Stimulated activated naive CD8-positive, alpha-beta T cell treated with anti-CD3 and anti-CD28 coated beads, Interleukin-15, Interleukin-2, amounts not matched to agents 100 ng/mL and 50 ng/mL, for 24 hours (primary cell): ENCODE measurements around the gene INHBA.
A peak's percentile ranks its signal among the peaks of the same experiment; 100 is the strongest.

Experiments
- H3K27ac Mint-ChIP-seq: one replicate; pipeline ENCODE4 v1.8.0; 2021; ENCODE audit warnings: mild to moderate bottlenecking, mixed read lengths
- H3K27me3 Mint-ChIP-seq: one replicate; pipeline ENCODE4 v1.8.0; 2021; ENCODE audit warnings: mixed read lengths
- H3K36me3 Mint-ChIP-seq: one replicate; pipeline ENCODE4 v1.8.0; 2021; ENCODE audit warnings: low read depth, mixed read lengths
- H3K4me1 Mint-ChIP-seq: one replicate; pipeline ENCODE4 v1.8.0; 2021; ENCODE audit warnings: low read depth, mixed read lengths
- H3K4me3 Mint-ChIP-seq: one replicate; pipeline ENCODE4 v1.8.0; 2021; ENCODE audit warnings: mild to moderate bottlenecking, mixed read lengths
- H3K9me3 Mint-ChIP-seq: one replicate; pipeline ENCODE4 v1.8.0; 2021; ENCODE audit warnings: mixed read lengths

The INHBA gene

DNA sequence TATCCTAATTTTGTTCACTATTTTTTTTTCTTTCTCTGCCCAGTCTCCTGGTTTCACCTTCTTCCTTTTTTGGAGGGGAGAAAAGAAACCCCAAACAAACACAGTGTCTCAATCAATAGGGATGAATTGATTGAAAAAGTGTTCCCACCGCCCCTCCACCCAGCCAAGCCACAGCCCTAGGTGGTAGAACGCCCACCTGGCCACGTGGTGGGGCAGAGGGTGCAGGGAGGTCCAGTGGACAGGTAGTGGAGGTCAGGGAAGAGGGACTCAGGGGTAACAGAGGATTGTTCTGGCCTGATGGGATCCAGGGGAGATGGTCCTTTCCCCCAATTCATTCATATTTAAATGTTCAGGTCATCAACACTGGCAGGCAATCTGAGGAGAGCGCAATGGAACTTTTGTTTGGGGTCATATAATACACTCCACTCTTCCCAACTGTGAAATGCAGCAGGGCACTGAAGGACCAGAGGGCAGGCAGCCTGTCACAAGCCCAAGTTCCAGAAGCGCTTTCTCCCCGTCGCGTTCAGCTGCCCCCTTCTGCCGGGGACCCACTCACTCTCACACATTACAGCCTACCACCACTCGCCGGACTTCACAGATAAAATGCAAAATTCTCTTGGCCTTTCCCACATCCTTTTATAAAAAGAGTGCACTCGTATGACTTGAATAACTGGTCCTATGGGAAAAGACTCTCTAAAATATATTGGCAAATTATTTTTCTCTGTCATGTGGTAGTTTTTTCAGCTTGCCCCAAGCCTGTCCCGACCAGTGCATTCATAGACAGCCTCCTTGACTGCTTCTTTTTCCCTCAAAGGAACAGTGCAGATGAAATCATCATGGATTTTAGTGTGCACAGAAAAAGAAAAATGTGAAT, 1.6 kb downstream of the INHBA start:
- no peaks in the 10 kb centered on the region for H3K36me3 Mint-ChIP-seq
- no peak overlapping the region for H3K27ac Mint-ChIP-seq
- H3K27me3 Mint-ChIP-seq = peaks cover 72% of the 10 kb centered on the region
- H3K4me1 Mint-ChIP-seq = peaks cover 13% of the 10 kb centered on the region
- no peak overlapping the region for H3K4me3 Mint-ChIP-seq
- H3K9me3 Mint-ChIP-seq = no peaks in the 10 kb centered on the region

DNA sequence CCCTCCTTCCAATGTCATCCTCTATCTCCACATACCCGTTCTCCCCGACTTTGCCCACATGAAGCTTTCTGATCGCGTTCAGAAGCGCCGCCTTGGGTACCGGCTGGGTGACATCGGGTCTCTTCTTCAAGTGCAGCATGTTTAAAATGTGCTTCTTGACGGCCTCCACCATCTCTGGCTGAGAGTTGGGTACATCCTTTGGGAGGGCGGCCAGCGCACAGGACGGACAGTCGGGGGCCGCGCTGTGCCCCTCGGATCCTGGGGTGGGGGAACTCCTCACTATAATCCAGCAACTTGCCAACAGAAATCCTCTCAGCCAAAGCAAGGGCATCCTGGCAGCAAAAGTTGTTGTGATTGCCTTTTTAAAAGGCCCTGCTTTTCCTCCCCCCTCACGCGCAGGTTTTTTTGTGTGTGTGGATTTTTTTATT, 2.8 kb downstream of the INHBA start:
- H3K27me3 Mint-ChIP-seq = peaks cover 71% of the 10 kb centered on the region
- no peak overlapping the region for H3K27ac Mint-ChIP-seq
- no peaks in the 10 kb centered on the region for H3K9me3 Mint-ChIP-seq
- H3K4me3 Mint-ChIP-seq = peak overlapping the region; percentile 25
- H3K36me3 Mint-ChIP-seq = no peaks in the 10 kb centered on the region
- H3K4me1 Mint-ChIP-seq = peaks cover 6% of the 10 kb centered on the region

DNA sequence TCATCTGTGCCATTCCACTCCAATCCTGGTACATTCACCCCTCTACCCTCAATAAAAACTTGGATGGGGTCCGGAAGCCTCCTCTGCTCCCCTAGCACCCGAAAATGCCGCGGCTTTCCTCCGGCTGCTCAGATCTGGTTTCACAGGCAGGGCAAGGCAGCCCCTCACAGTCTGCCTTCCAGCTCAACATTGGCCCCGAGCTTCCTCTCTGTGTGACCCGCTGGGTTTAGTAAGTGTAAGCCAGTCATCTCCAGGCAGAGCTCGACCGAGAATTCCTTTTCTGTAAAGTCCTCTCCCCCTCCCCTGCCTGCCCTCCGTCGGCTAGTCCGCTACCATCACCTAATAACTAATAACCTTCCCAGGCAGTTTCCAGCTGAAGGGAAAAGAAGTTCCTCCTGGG, 3.4 kb downstream of the INHBA start:
- Mint-ChIP-seq H3K27me3 (peaks cover 71% of the 10 kb centered on the region), H3K4me3 (no peak overlapping the region), H3K4me1 (peaks cover 6% of the 10 kb centered on the region), H3K36me3 (no peaks in the 10 kb centered on the region), H3K27ac (no peak overlapping the region), H3K9me3 (no peaks in the 10 kb centered on the region)

DNA sequence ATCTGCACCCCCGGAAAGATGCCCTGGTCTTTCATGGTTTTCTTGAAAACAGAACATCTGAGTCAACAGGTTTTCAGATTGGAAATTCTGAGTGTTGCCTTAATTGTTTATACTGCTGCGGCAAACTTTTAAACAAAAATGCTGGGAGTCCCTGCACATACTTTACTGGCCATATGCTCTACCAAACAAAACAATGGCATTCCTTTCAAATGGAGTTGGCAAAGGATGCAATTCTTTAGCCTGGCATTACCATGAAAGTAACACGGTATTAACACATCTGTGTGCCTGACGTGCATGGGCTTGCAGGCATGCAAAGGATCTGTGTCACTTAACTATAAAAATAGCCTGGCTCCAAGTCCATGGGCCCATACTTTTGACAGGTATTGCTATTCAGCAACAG, 4.2 kb downstream of the INHBA start:
- H3K9me3 Mint-ChIP-seq = no peaks in the 10 kb centered on the region
- H3K4me3 Mint-ChIP-seq = no peak overlapping the region
- no peak overlapping the region for H3K27ac Mint-ChIP-seq
- H3K36me3 Mint-ChIP-seq = no peaks in the 10 kb centered on the region
- peaks cover 6% of the 10 kb centered on the region for H3K4me1 Mint-ChIP-seq
- H3K27me3 Mint-ChIP-seq = peaks cover 66% of the 10 kb centered on the region

DNA sequence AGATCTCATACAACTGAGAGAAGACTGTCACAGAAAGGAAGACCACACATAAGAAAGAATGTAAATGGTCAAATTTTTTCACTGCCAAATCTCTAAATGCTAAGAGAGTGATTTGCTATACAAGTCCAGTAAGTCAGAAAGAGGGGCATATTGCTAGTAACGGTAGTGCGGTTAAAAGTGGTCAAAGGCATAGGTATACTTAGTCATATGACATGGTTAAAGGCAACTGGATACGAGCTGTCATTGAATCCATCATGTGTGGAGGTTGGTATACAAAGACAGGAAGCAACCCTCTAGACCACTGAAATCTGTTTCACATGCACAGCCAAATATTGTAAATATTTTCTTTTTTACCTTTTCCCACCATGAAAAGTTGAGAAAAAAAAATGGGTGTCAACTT, 4.8 kb downstream of the INHBA start:
- Mint-ChIP-seq H3K9me3 (no peaks in the 10 kb centered on the region), H3K27me3 (peaks cover 66% of the 10 kb centered on the region), H3K27ac (no peak overlapping the region), H3K4me1 (peaks cover 6% of the 10 kb centered on the region), H3K36me3 (no peaks in the 10 kb centered on the region), H3K4me3 (no peak overlapping the region)

DNA sequence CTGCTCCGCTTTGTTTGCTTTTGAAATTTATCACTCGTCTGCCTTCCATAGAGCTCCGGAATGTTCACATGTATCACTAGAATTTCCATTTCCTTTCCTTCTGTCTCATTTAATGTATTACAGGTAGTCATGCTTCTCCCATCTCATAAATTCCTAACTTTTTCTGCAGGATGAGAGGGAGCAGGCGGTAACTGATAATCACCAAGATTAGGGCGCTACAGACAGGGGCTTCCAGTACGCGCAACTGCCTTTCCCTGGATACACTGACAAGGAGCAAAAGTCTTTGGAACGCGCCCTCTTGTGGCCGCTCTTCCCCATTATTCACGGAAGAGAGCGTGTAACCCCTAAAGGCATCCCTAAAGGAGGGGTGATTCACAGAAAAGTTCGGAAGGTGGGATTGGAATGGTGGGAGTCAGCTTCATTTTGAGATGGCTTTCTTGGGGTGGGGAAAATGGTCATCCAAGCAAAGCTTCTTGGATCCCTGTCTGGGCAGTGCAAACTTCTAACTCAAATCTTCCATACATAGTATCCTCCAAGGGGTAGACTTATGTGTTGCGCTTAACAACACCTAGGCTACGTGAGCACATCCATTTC, 6.5 kb downstream of the INHBA start:
- H3K27ac Mint-ChIP-seq = no peak overlapping the region
- no peaks in the 10 kb centered on the region for H3K9me3 Mint-ChIP-seq
- H3K27me3 Mint-ChIP-seq = peaks cover 55% of the 10 kb centered on the region
- peaks cover 6% of the 10 kb centered on the region for H3K4me1 Mint-ChIP-seq
- no peaks in the 10 kb centered on the region for H3K36me3 Mint-ChIP-seq
- H3K4me3 Mint-ChIP-seq = no peak overlapping the region

DNA sequence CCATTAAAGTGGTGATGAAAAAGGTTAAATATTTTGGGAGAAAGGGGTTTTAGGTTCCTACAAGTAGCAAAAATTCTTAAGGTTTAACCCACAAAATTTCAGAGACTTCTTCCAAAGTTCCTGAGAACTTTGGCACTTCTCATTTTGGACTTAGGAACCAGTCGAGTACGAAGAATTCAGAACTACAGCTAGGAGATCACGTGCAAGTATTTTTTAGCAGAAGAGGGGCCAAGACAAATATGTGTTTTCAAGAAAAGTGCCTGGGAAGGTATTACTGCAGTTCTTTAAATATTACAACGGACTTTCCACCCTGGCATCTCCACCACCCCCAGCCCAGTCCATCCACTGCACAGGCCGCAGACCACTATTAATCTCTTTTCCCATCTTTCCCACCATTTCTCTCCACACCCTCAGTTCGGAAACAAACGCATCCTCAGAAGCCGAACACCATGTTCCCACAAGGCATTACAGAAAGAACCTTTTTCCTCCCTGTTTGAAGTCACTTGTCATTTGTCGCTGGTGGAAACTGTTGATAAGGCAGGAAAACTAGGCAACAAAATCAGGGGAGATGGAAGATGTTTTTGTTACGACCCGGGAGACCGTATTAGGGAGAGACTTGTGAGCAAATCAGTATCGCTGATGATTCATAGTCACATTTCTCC, 7.1 kb downstream of the INHBA start:
- no peaks in the 10 kb centered on the region for H3K9me3 Mint-ChIP-seq
- peaks cover 53% of the 10 kb centered on the region for H3K27me3 Mint-ChIP-seq
- H3K36me3 Mint-ChIP-seq = no peaks in the 10 kb centered on the region
- no peak overlapping the region for H3K4me3 Mint-ChIP-seq
- H3K4me1 Mint-ChIP-seq = peaks cover 6% of the 10 kb centered on the region
- H3K27ac Mint-ChIP-seq = no peak overlapping the region

DNA sequence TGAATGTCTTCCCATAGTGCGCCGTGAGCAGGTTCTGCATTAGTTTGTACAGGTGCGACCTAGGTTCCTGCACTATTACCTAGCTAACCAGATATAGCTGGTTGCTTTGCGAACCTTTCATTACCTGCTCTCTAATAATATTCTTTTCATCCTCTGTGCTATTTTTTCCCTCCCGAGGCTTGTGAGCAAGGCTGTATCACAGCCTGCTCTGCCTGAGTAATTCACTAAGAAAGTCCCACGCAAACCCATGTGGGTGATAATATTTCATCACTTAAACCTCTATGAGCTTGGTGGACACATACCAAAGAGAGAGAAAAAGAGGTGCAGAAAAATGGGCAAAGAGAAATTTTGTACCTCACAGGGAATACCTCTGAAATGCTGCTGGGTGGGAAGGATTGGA, 8.4 kb downstream of the INHBA start:
- Mint-ChIP-seq H3K36me3 (no peaks in the 10 kb centered on the region), H3K4me3 (no peak overlapping the region), H3K4me1 (no peaks in the 10 kb centered on the region), H3K9me3 (no peaks in the 10 kb centered on the region), H3K27me3 (peaks cover 41% of the 10 kb centered on the region), H3K27ac (no peak overlapping the region)

DNA sequence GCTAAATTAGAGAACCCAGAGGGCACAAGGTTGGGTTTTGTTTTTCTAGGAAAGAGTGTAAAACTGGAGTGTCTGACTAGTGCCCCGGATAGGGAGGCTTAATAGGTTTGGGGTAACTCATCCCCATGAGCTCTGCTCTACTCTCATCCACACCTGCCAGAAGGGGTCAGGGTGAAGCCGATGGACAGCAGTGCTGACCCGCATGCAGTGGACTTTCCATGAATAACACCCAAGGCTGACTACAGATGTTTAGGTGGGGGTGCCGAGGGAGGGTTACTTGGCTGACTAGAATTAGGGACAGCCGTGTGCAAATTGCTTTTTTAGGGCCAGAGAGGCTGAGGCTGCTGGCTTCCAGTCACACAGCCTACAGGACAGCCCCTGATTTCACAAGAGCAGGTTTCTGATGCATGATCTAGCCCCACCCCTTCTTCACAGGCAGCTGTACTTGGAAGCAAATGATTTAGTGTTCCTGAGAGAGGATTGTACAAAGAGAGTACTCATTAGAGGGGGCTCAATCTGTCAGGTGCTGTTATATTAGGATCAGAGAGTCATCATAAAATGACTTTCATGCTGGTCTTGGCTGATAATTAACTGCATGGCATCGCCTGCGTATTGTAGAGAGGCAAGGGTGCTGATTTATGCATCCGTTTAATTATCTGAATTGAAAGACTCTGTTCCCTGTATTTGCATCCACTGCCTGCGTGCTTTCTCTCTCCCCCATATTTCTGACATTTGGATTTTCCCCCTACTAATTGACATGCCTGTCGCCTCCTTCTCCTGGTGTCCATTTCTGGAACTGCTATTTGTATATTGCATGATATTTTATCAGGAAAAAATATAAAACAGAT, 9.5 kb downstream of the INHBA start:
- H3K4me1 Mint-ChIP-seq = no peaks in the 10 kb centered on the region
- H3K4me3 Mint-ChIP-seq = no peak overlapping the region
- no peak overlapping the region for H3K27ac Mint-ChIP-seq
- no peaks in the 10 kb centered on the region for H3K36me3 Mint-ChIP-seq
- H3K27me3 Mint-ChIP-seq = peaks cover 30% of the 10 kb centered on the region
- no peaks in the 10 kb centered on the region for H3K9me3 Mint-ChIP-seq

DNA sequence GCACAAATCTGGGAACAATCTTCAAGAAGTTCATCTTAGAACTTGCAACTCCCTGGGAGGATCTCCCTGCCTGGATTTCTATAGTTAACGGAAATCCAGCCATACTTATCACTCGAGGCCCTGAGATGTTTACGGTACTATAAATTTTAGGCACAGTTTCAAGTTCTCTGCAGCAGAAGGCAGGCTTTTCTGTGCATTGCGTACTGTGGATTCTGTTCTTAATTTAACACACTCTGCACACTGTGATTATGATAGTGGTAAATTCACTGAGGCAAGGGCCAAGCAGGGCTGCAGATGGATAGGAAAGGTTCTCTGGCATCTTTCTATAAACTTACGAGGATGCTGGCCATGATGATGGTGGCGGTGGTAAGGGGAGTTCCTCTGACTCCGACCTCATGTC, 10.6 kb downstream of the INHBA start:
- peaks cover 23% of the 10 kb centered on the region for H3K27me3 Mint-ChIP-seq
- H3K4me1 Mint-ChIP-seq = no peaks in the 10 kb centered on the region
- H3K4me3 Mint-ChIP-seq = no peak overlapping the region
- no peaks in the 10 kb centered on the region for H3K36me3 Mint-ChIP-seq
- H3K27ac Mint-ChIP-seq = no peak overlapping the region
- H3K9me3 Mint-ChIP-seq = no peaks in the 10 kb centered on the region

DNA sequence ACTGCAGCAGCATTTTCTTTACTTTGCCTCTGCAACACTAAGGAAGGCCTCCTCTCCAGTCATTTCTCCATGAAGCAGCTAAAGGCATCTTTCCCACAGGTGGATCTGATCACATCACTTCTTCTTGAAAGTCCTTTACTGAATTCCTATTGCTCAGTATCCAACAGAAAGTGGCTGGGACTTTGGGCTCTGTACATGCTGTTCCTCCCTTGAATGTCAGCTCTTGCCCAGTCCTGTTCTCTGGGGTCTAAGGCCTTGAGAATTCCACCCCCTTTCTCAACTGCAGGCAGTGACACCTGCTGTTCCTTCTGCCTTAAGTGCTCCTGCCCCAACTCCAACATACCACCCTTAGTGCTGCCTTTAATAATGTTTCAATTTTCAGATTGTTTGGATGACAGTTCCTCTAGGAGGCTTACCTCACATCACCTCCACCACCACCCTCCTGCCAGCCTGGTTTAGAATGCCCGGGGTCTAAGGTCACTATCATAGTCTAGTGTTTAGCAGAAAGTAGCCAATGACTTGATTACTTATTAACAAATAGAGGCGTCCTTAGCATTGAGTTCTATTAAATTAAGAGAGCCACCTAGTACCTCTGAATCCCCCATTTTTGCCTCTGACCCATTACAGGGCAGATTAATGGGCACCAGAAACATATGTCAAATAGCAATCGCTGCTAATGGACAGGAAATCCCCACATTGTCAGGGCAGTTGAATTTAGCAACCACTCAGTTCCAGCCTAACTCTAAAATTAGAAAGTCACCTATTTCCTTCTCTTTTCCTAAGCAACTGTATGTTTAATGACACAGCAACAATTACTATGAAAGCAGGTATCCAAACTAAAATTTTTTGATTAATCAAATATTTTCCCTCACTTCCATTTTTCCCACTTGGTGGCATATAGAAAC, 11.4 kb downstream of the INHBA start:
- Mint-ChIP-seq H3K36me3 (no peaks in the 10 kb centered on the region), H3K4me1 (no peaks in the 10 kb centered on the region), H3K27me3 (peaks cover 20% of the 10 kb centered on the region), H3K27ac (no peak overlapping the region), H3K9me3 (no peaks in the 10 kb centered on the region), H3K4me3 (no peak overlapping the region)

DNA sequence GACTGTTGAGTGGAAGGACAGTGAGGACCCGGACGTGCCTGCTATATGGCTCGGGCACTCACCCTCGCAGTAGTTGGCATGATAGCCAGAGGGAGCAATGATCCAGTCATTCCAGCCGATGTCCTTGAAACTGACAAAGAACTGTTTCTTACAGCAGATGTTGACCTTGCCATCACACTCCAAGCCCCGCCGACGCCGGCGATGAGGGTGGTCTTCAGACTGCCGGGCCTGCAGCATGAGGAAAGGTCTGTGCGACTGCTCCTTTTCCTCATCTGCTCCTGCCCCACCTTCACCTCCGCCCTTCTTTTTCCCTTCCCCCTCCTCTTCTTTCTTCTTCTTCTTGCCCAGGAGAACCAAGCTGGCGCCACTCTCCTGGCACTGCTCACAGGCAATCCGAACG, 13.1 kb downstream of the INHBA start:
- Mint-ChIP-seq H3K27ac (no peak overlapping the region), H3K4me3 (no peak overlapping the region), H3K9me3 (no peaks in the 10 kb centered on the region), H3K27me3 (peaks cover 10% of the 10 kb centered on the region), H3K36me3 (no peaks in the 10 kb centered on the region), H3K4me1 (no peaks in the 10 kb centered on the region)

DNA sequence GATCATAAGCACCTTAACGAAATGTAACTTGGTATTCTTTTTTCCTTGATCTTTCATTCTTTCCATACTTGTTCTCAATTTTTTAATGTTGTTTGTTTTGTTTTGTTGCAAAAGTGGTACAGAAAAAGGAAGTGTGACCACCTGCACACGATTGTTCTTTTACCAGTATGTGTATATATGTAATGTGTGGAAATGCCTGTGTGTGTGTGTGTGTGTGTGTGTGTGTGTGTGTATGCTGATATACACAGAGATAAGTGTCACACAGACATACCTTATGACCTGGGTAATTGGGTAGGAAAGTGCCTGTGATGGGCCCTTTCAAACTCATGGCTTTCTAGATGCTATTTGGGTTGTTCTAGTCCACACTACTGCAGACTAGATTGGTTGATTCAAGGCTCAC, 14.0 kb downstream of the INHBA start:
- Mint-ChIP-seq H3K4me1 (no peaks in the 10 kb centered on the region), H3K36me3 (no peaks in the 10 kb centered on the region), H3K27me3 (peaks cover 10% of the 10 kb centered on the region), H3K9me3 (no peaks in the 10 kb centered on the region), H3K4me3 (no peak overlapping the region), H3K27ac (no peak overlapping the region)
